HEK293 (cell line): Measurements from ENCODE around the gene NHERF2.

Source experiments
- BCL11A ChIP-seq: fragments of 450-650 bp; formaldehyde crosslinking; IDR thresholded peaks from 2 replicates; pipeline ENCODE4 v1.5.1; 2016; ENCODE audit warnings: low read depth, missing biosample characterization, missing genetic modification characterization
- EGR2 ChIP-seq: fragments of 450-650 bp; formaldehyde crosslinking; IDR thresholded peaks from 2 replicates; pipeline ENCODE4 v1.5.1; 2016; ENCODE audit warnings: low read depth, missing biosample characterization, missing genetic modification characterization
- GLI2 ChIP-seq: fragments of 450-650 bp; formaldehyde crosslinking; IDR thresholded peaks from 2 replicates; pipeline ENCODE4; 2017; ENCODE audit warnings: missing biosample characterization, missing genetic modification characterization, low read depth, borderline replicate concordance
- GLIS1 ChIP-seq: fragments of 450-650 bp; formaldehyde crosslinking; IDR thresholded peaks from 2 replicates; pipeline ENCODE4 v1.5.1; 2016; ENCODE audit warnings: missing biosample characterization, missing genetic modification characterization
- INSM2 ChIP-seq: fragments of 450-650 bp; formaldehyde crosslinking; IDR thresholded peaks from 2 replicates; pipeline ENCODE4 v1.5.1; 2016; ENCODE audit warnings: missing biosample characterization, missing genetic modification characterization
- KLF9 ChIP-seq: fragments of 450-650 bp; formaldehyde crosslinking; IDR thresholded peaks from 2 replicates; pipeline ENCODE4 v1.5.1; 2016; ENCODE audit warnings: missing biosample characterization, missing genetic modification characterization, low read depth
- PRDM4 ChIP-seq: fragments of 450-650 bp; formaldehyde crosslinking; IDR thresholded peaks from 2 replicates; pipeline ENCODE4 v1.5.1; 2017; ENCODE audit warnings: missing biosample characterization, missing genetic modification characterization
- SALL2 ChIP-seq: fragments of 450-650 bp; formaldehyde crosslinking; IDR thresholded peaks from 2 replicates; pipeline ENCODE4 v1.5.0; 2017; ENCODE audit warnings: missing biosample characterization, mild to moderate bottlenecking, missing genetic modification characterization, borderline replicate concordance
- SP2 ChIP-seq: fragments of 450-650 bp; formaldehyde crosslinking; IDR thresholded peaks from 2 replicates; pipeline ENCODE4 v1.5.1; 2016; ENCODE audit warnings: missing biosample characterization, missing genetic modification characterization
- TCF7L2 ChIP-seq: IDR thresholded peaks from 2 replicates; pipeline ENCODE4 v1.6.1; 2011; ENCODE audit warnings: low read depth, mild to moderate bottlenecking, inconsistent platforms, low read length, moderate library complexity, borderline replicate concordance
- ZBTB20 ChIP-seq: fragments of 450-650 bp; formaldehyde crosslinking; IDR thresholded peaks from 2 replicates; pipeline ENCODE4 v1.5.1; 2016; ENCODE audit warnings: missing biosample characterization, missing genetic modification characterization
- ZBTB48 ChIP-seq: fragments of 450-650 bp; formaldehyde crosslinking; IDR thresholded peaks from 2 replicates; pipeline ENCODE4 v1.5.1; 2016; ENCODE audit warnings: missing biosample characterization, missing genetic modification characterization
- ZBTB7A ChIP-seq: fragments of 450-650 bp; formaldehyde crosslinking; IDR thresholded peaks from 2 replicates; pipeline ENCODE4 v1.5.1; 2016; ENCODE audit warnings: low read depth, missing biosample characterization, missing genetic modification characterization
- ZFHX2 ChIP-seq: fragments of 450-650 bp; formaldehyde crosslinking; conservative IDR thresholded peaks from 2 replicates; pipeline ENCODE4 v1.5.1; 2016; ENCODE audit warnings: missing biosample characterization, missing genetic modification characterization
- ZFP3 ChIP-seq: fragments of 450-650 bp; formaldehyde crosslinking; IDR thresholded peaks from 2 replicates; pipeline ENCODE4 v1.5.1; 2016; ENCODE audit warnings: low read depth, missing biosample characterization, missing genetic modification characterization
- ZFP69B ChIP-seq: fragments of 450-650 bp; formaldehyde crosslinking; IDR thresholded peaks from 2 replicates; pipeline ENCODE4 v1.5.1; 2016; ENCODE audit warnings: missing biosample characterization, missing genetic modification characterization
- ZIC2 ChIP-seq: fragments of 450-650 bp; formaldehyde crosslinking; IDR thresholded peaks from 2 replicates; pipeline ENCODE4 v1.5.1; 2016; ENCODE audit warnings: missing biosample characterization, missing genetic modification characterization
- ZNF140 ChIP-seq: fragments of 450-650 bp; formaldehyde crosslinking; IDR thresholded peaks from 2 replicates; pipeline ENCODE4 v1.5.1; 2016; ENCODE audit warnings: missing biosample characterization, missing genetic modification characterization
- ZNF16 ChIP-seq: fragments of 450-650 bp; formaldehyde crosslinking; IDR thresholded peaks from 2 replicates; pipeline ENCODE4 v1.5.1; 2016; ENCODE audit warnings: low read depth, missing biosample characterization, missing genetic modification characterization
- ZNF202 ChIP-seq: fragments of 450-650 bp; formaldehyde crosslinking; IDR thresholded peaks from 2 replicates; pipeline ENCODE4 v1.5.1; 2016; ENCODE audit warnings: missing biosample characterization, missing genetic modification characterization, borderline replicate concordance
- ZNF211 ChIP-seq: fragments of 450-650 bp; formaldehyde crosslinking; IDR thresholded peaks from 2 replicates; pipeline ENCODE4 v1.5.1; 2016; ENCODE audit warnings: low read depth, missing biosample characterization, missing genetic modification characterization
- ZNF239 ChIP-seq: fragments of 450-650 bp; formaldehyde crosslinking; IDR thresholded peaks from 2 replicates; pipeline ENCODE4 v1.5.1; 2016; ENCODE audit warnings: missing biosample characterization, missing genetic modification characterization
- ZNF488 ChIP-seq: fragments of 450-650 bp; formaldehyde crosslinking; IDR thresholded peaks from 2 replicates; pipeline ENCODE4 v1.5.1; 2016; ENCODE audit warnings: missing biosample characterization, missing genetic modification characterization
- ZNF571 ChIP-seq: fragments of 450-650 bp; formaldehyde crosslinking; IDR thresholded peaks from 2 replicates; pipeline ENCODE4 v1.5.0; 2017; ENCODE audit warnings: missing biosample characterization, missing genetic modification characterization
- ZNF621 ChIP-seq: fragments of 450-650 bp; formaldehyde crosslinking; IDR thresholded peaks from 2 replicates; pipeline ENCODE4 v1.5.1; 2017; ENCODE audit warnings: missing biosample characterization, missing genetic modification characterization
- ZNF629 ChIP-seq: fragments of 450-650 bp; formaldehyde crosslinking; IDR thresholded peaks from 2 replicates; pipeline ENCODE4 v1.5.1; 2017; ENCODE audit warnings: missing biosample characterization, missing genetic modification characterization
- ZNF660 ChIP-seq: fragments of 450-650 bp; IDR thresholded peaks from 2 replicates; pipeline ENCODE4 v1.5.1; 2018; ENCODE audit warnings: missing biosample characterization, mild to moderate bottlenecking, missing genetic modification characterization
- ZNF670 ChIP-seq: fragments of 450-650 bp; formaldehyde crosslinking; IDR thresholded peaks from 2 replicates; pipeline ENCODE4 v1.5.1; 2016; ENCODE audit warnings: missing biosample characterization, missing genetic modification characterization, low read depth
- ZNF76 ChIP-seq: fragments of 450-650 bp; formaldehyde crosslinking; IDR thresholded peaks from 2 replicates; pipeline ENCODE4; 2016; ENCODE audit warnings: low read depth, missing biosample characterization, missing genetic modification characterization, borderline replicate concordance
- TF ChIP-seq, protein P1 (sequence below): fragments of 450-650 bp; formaldehyde crosslinking; IDR thresholded peaks from 2 replicates; pipeline ENCODE4 v1.5.1; 2016; ENCODE audit warnings: missing biosample characterization, missing genetic modification characterization
- TF ChIP-seq, protein P2 (sequence below): fragments of 450-650 bp; formaldehyde crosslinking; optimal IDR thresholded peaks from 2 replicates; pipeline ENCODE3; 2016; ENCODE audit warnings: missing biosample characterization, mild to moderate bottlenecking, missing genetic modification characterization
- TF ChIP-seq, protein P3 (sequence below): fragments of 450-650 bp; formaldehyde crosslinking; IDR thresholded peaks from 2 replicates; pipeline ENCODE4 v1.5.1; 2017; ENCODE audit warnings: missing biosample characterization, missing genetic modification characterization

NHERF2 gene

GRCh38 chr16:2015117-2015946, 11.4 kb upstream of the NHERF2 start (continued):
- TF ChIP-seq ZIC2 (tag by site-specific recombination) (no peak), ZFP69B (tag by site-specific recombination) (no peak), ZBTB7A (tag by site-specific recombination) (no peak), SALL2 (tag by site-specific recombination) (no peak), ZNF621 (no peak), SP2 (tag by site-specific recombination) (peak; percentile 72), ZNF571 (tag by site-specific recombination) (no peak), GLIS1 (tag by site-specific recombination) (no peak), ZFHX2 (no peak; the same call in 1 of the 2 replicates), ZNF629 (tag by site-specific recombination) (peak; percentile 85), ZNF488 (no peak), PRDM4 (no peak), INSM2 (tag by site-specific recombination) (no peak; the same call in 1 of the 2 replicates), ZNF16 (tag by site-specific recombination) (no peak), ZFP3 (tag by site-specific recombination) (no peak), EGR2 (tag by site-specific recombination) (no peak), ZNF239 (tag by site-specific recombination) (no peak), ZBTB20 (peak; percentile 72), GLI2 (tag by site-specific recombination) (no peak), ZNF140 (tag by site-specific recombination) (no peak), ZNF202 (tag by site-specific recombination) (no peak), ZNF76 (peak; percentile 27; the same call in 1 of the 2 replicates), KLF9 (peak; percentile 34; the same call in 1 of the 2 replicates), BCL11A (tag by site-specific recombination) (no peak), ZNF670 (tag by site-specific recombination) (no peak), ZBTB48 (tag by site-specific recombination) (no peak), TCF7L2 (no peak), ZNF660 (tag by site-specific recombination) (no peak), ZNF211 (tag by site-specific recombination) (no peak)
- TF ChIP-seq, protein P1, sequence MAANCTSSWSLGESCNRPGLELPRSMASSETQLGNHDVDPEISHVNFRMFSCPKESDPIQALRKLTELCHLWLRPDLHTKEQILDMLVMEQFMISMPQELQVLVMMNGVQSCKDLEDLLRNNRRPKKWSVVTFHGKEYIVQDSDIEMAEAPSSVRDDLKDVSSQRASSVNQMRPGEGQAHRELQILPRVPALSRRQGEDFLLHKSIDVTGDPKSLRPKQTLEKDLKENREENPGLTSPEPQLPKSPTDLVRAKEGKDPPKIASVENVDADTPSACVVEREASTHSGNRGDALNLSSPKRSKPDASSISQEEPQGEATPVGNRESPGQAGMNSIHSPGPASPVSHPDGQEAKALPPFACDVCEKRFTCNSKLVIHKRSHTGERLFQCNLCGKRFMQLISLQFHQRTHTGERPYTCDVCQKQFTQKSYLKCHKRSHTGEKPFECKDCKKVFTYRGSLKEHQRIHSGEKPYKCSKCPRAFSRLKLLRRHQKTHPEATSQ (tag by site-specific recombination), result no peak
- TF ChIP-seq, protein P2, sequence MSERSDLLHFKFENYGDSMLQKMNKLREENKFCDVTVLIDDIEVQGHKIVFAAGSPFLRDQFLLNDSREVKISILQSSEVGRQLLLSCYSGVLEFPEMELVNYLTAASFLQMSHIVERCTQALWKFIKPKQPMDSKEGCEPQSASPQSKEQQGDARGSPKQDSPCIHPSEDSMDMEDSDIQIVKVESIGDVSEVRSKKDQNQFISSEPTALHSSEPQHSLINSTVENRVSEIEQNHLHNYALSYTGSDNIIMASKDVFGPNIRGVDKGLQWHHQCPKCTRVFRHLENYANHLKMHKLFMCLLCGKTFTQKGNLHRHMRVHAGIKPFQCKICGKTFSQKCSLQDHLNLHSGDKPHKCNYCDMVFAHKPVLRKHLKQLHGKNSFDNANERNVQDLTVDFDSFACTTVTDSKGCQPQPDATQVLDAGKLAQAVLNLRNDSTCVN (tag by site-specific recombination), result peak; percentile 33
- TF ChIP-seq, protein P3, sequence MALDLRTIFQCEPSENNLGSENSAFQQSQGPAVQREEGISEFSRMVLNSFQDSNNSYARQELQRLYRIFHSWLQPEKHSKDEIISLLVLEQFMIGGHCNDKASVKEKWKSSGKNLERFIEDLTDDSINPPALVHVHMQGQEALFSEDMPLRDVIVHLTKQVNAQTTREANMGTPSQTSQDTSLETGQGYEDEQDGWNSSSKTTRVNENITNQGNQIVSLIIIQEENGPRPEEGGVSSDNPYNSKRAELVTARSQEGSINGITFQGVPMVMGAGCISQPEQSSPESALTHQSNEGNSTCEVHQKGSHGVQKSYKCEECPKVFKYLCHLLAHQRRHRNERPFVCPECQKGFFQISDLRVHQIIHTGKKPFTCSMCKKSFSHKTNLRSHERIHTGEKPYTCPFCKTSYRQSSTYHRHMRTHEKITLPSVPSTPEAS, result no peak
